ENCODE data around the gene CPAMD8.
"Not testable (repeated sequence)": the region's sequence is repeated elsewhere in the genome, so short reads cannot be mapped to it uniquely, and the experiment has no call there.

The CPAMD8 gene

DNA sequence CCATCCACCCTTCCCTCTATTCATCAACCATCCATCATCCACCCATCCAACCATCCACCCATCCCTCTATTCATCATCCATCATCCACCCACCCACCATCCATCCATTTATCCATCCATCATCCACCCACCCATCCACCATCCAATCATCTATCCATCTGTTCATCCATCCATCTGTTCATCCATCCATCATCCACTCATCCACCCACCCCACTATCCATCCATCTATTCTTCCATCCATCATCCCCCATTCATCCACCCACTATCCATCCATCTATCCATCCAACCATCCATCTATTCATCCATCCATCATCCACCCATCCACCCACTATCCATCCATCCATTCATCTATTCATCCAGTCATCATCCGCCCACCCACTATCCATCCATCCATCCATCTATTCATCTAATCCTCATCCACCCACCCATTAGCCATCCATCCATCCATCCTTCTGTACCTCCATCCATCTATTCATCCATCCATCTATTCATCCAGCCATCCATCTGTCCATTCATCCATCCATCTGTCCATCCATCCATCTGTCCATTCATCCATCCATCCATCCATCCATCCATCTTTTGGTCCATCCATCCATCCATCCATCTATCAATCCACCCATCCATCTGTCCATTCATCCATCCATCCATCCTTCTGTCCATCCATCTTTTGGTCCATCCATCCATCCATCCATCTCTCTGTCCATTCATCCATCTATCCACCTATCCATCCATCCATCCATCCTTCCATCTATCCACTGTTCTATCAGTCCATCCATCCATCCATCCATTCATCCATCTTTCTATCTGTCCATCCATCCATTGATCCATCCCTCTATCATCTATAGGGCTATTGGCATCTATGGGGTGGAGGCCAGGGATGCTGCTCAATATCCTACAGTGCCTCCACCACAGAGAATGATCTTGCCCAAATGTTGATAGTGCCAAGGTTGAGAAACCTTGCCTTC is 47.5 kb downstream of the CPAMD8 start:
- Histone ChIP-seq H3K9me3 (ENCODE audit: control insufficient read depth in 5 of 5, low read length in 5 of 5) (peaks cover 0 to 4% (median 0%) of the 10 kb centered on the region in 5 donors), H3K27me3 (ENCODE audit: control insufficient read depth in 5 of 5, insufficient read depth in 4 of 5, low read length in 5 of 5) (peaks cover 0 to 5% (median 0%) of the 10 kb centered on the region in 5 donors), H3K4me1 (ENCODE audit: control insufficient read depth in 5 of 5, insufficient read depth in 5 of 5, low read length in 5 of 5) (no peaks in the 10 kb centered on the region), H3K36me3 (ENCODE audit: control insufficient read depth in 5 of 5, insufficient read depth in 5 of 5, low read length in 5 of 5) (no peaks in the 10 kb centered on the region), H3K27ac (ENCODE audit: low read depth, low read length) (no peak overlapping the region), H3K9ac (ENCODE audit: low read length in 5 of 5) (no peak overlapping the region), H3K4me3 (ENCODE audit: low read depth in 1 of 5, low read length in 5 of 5) (no peak overlapping the region)

DNA sequence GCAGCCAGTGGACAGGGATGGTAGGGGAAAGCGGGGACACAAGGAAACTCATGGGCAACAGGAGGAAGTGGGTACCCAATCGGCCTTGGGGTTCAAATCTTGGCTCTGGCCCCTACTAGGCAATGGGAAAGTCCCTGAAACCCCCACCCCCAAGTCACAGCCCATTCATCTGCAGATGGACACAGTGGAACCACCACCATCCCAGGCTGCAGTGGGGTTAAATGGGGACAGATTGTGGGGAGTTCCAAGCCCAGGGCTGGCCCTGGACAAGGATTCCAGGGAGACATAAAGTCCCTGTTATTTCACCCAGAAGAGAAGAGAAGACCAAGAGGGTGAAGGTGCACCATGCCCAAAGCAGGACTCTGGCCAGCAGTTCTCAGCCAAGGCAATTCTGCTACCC is 48.5 kb downstream of the CPAMD8 start:
- H3K9ac ChIP-seq (ENCODE audit: low read length in 5 of 5), result no peak overlapping the region
- peaks cover 0 to 4% (median 0%) of the 10 kb centered on the region in 5 donors for H3K9me3 ChIP-seq (ENCODE audit: control insufficient read depth in 5 of 5, low read length in 5 of 5)
- no peaks in the 10 kb centered on the region for H3K36me3 ChIP-seq (ENCODE audit: control insufficient read depth in 5 of 5, insufficient read depth in 5 of 5, low read length in 5 of 5)
- no peak overlapping the region for H3K27ac ChIP-seq (ENCODE audit: low read depth, low read length)
- H3K4me1 ChIP-seq (ENCODE audit: control insufficient read depth in 5 of 5, insufficient read depth in 5 of 5, low read length in 5 of 5), result no peaks in the 10 kb centered on the region
- H3K27me3 ChIP-seq (ENCODE audit: control insufficient read depth in 5 of 5, insufficient read depth in 4 of 5, low read length in 5 of 5), result peaks cover 0 to 5% (median 0%) of the 10 kb centered on the region in 5 donors
- no peak overlapping the region for H3K4me3 ChIP-seq (ENCODE audit: low read depth in 1 of 5, low read length in 5 of 5)

DNA sequence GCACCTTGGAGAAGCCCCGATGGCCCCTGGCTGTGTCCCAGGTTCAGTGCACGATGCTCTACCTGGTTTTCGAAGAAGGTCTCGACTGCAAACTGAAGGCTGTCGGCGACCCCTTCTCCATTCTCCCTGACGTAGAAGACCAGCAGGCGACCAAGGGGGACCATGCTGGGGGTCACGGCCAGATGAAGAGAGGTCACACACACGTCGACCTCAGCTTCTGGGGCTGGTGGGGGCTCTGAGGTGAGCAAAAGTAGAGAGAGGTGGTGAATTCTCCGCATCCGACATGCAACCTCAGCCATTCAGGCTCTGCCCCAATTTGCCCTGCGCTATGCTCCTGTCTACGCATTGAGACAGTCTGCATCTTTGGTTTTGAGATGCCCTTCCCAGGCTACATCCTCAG is 49.3 kb downstream of the CPAMD8 start:
- H3K4me1 ChIP-seq (ENCODE audit: control insufficient read depth in 5 of 5, insufficient read depth in 5 of 5, low read length in 5 of 5), result no peaks in the 10 kb centered on the region
- H3K4me3 ChIP-seq (ENCODE audit: low read depth in 1 of 5, low read length in 5 of 5), result no peak overlapping the region
- H3K27me3 ChIP-seq (ENCODE audit: control insufficient read depth in 5 of 5, insufficient read depth in 4 of 5, low read length in 5 of 5), result peaks cover 0 to 5% (median 0%) of the 10 kb centered on the region in 5 donors
- H3K36me3 ChIP-seq (ENCODE audit: control insufficient read depth in 5 of 5, insufficient read depth in 5 of 5, low read length in 5 of 5), result no peaks in the 10 kb centered on the region
- no peak overlapping the region for H3K9ac ChIP-seq (ENCODE audit: low read length in 5 of 5)
- H3K9me3 ChIP-seq (ENCODE audit: control insufficient read depth in 5 of 5, low read length in 5 of 5), result peaks cover 0 to 4% (median 0%) of the 10 kb centered on the region in 5 donors
- H3K27ac ChIP-seq (ENCODE audit: low read depth, low read length), result no peak overlapping the region

DNA sequence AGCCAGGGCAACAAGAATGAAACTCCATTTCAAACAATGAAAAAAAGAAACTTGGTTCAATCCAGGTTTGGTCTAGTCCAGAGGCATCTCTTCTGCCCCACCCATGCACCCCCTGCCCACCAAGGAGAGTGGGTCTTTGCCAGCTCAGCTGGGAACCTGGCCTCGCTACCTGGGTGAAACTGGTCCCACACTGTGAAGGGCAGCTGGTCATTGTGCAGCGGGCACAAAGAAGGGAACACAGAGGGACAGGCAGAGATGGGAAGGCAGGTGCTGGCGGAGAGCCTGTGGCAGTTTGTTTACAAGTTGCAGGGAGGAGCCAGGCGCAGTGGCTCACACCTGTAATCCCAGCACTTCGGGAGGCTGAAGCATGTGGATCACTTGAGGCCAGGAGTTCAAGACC is 50.2 kb downstream of the CPAMD8 start:
- Histone ChIP-seq H3K36me3 (ENCODE audit: control insufficient read depth in 5 of 5, insufficient read depth in 5 of 5, low read length in 5 of 5) (no peaks in the 10 kb centered on the region), H3K27me3 (ENCODE audit: control insufficient read depth in 5 of 5, insufficient read depth in 4 of 5, low read length in 5 of 5) (peaks cover 0 to 5% (median 0%) of the 10 kb centered on the region in 5 donors), H3K27ac (ENCODE audit: low read depth, low read length) (no peak overlapping the region), H3K4me1 (ENCODE audit: control insufficient read depth in 5 of 5, insufficient read depth in 5 of 5, low read length in 5 of 5) (no peaks in the 10 kb centered on the region), H3K9me3 (ENCODE audit: control insufficient read depth in 5 of 5, low read length in 5 of 5) (peaks cover 0 to 4% (median 0%) of the 10 kb centered on the region in 5 donors), H3K4me3 (ENCODE audit: low read depth in 1 of 5, low read length in 5 of 5) (no peak overlapping the region), H3K9ac (ENCODE audit: low read length in 5 of 5) (no peak overlapping the region)

DNA sequence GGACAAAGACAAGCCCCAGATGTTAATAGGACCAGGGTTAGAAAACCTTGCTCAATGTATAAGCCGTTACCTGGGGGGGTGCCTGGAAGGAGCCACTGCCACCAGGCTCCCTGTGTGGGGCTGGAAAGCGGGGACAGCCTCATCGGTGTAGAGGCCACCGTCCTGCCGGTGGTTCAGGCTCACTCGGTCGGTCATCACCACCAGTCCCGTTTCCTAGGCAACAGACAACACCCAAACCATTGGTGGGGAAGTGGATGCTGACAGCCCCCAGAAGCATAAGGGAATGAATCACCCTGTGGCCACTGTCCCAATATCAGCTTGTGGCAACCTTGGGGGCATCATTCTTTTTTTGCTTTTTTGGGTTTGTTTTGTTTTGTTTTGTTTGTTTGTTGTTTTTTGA is 55.8 kb downstream of the CPAMD8 start:
- peaks cover 0 to 5% (median 0%) of the 10 kb centered on the region in 5 donors for H3K4me1 ChIP-seq (ENCODE audit: control insufficient read depth in 5 of 5, insufficient read depth in 5 of 5, low read length in 5 of 5)
- no peak overlapping the region for H3K9ac ChIP-seq (ENCODE audit: low read length in 5 of 5)
- no peak overlapping the region for H3K4me3 ChIP-seq (ENCODE audit: low read depth in 1 of 5, low read length in 5 of 5)
- no peak overlapping the region for H3K27ac ChIP-seq (ENCODE audit: low read depth, low read length)
- H3K27me3 ChIP-seq (ENCODE audit: control insufficient read depth in 5 of 5, insufficient read depth in 4 of 5, low read length in 5 of 5), result no peaks in the 10 kb centered on the region
- no peaks in the 10 kb centered on the region for H3K36me3 ChIP-seq (ENCODE audit: control insufficient read depth in 5 of 5, insufficient read depth in 5 of 5, low read length in 5 of 5)
- H3K9me3 ChIP-seq (ENCODE audit: control insufficient read depth in 5 of 5, low read length in 5 of 5), result peaks cover 6 to 13% (median 11%) of the 10 kb centered on the region in 5 donors

DNA sequence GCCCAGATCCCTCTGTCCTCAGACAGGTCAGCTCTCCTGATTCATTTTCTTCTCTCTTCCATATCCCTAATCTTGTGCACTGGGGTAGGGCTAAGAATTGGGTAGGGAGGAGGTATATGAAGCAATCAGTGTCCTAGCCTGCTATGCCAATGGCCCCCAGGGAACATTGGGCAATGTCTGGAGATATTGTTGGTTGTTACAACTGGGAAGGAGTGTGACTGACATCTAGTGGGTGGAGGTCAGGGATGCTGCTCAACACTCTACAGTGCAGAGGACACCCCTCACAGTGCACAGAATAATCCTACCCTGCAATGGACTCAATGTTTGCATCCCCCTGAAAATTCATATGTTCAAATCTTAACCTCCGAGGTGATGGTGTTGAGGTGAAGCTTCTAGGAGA is 57.5 kb downstream of the CPAMD8 start:
- H3K36me3 ChIP-seq (ENCODE audit: control insufficient read depth in 5 of 5, insufficient read depth in 5 of 5, low read length in 5 of 5), result no peaks in the 10 kb centered on the region
- peaks cover 6 to 13% (median 11%) of the 10 kb centered on the region in 5 donors for H3K9me3 ChIP-seq (ENCODE audit: control insufficient read depth in 5 of 5, low read length in 5 of 5)
- no peak overlapping the region for H3K4me3 ChIP-seq (ENCODE audit: low read depth in 1 of 5, low read length in 5 of 5)
- H3K9ac ChIP-seq (ENCODE audit: low read length in 5 of 5), result no peak overlapping the region
- no peaks in the 10 kb centered on the region for H3K27me3 ChIP-seq (ENCODE audit: control insufficient read depth in 5 of 5, insufficient read depth in 4 of 5, low read length in 5 of 5)
- peaks cover 0 to 5% (median 0%) of the 10 kb centered on the region in 5 donors for H3K4me1 ChIP-seq (ENCODE audit: control insufficient read depth in 5 of 5, insufficient read depth in 5 of 5, low read length in 5 of 5)
- no peak overlapping the region for H3K27ac ChIP-seq (ENCODE audit: low read depth, low read length)

DNA sequence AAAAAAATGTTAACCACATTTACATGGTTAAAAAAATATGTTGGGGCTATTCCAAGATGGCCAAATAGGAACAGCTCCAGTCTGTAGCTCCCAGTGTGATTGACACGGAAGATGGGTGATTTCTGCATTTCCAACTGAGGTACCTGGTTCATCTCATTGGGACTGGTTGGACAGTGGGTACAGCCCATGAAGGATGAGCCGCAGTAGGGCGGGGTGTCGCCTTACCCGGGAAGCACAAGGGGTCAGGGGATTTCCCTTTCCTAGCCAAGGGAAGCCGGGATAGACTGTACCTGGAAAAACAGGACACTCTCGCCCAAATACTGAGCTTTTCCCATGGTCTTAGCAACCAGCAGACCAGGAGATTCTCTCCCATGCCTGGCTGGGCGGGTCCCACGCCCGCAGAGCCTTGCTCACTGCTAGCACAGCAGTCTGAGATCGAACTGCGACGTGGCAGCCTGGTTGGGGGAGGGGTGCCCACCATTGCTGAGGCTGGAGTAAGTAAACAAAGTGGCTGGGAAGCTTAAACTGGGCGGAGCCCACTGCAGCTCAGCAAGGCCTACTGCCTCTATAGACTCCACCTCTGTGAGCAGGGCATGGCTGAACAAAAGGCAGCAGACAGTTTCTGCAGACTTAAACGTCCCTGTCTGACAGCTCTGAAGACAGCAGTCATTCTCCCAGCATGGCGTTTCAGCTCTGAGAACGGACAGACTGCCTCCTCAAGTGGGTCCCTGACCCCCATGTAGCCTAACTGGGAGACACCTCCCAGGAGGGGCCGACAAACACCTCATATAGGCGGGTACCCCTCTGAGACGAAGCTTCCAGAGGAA is 65.4 kb downstream of the CPAMD8 start:
- H3K9ac ChIP-seq (ENCODE audit: low read length in 5 of 5); H3K4me3 ChIP-seq (ENCODE audit: low read depth in 1 of 5, low read length in 5 of 5); H3K27ac ChIP-seq (ENCODE audit: low read depth, low read length); H3K9me3 ChIP-seq (ENCODE audit: control insufficient read depth in 5 of 5, low read length in 5 of 5); H3K36me3 ChIP-seq (ENCODE audit: control insufficient read depth in 5 of 5, insufficient read depth in 5 of 5, low read length in 5 of 5); H3K27me3 ChIP-seq (ENCODE audit: control insufficient read depth in 5 of 5, insufficient read depth in 4 of 5, low read length in 5 of 5): not testable (repeated sequence)
- H3K4me1 ChIP-seq (ENCODE audit: control insufficient read depth in 5 of 5, insufficient read depth in 5 of 5, low read length in 5 of 5), result peaks cover 0 to 12% (median 10%) of the 10 kb centered on the region in 5 donors

DNA sequence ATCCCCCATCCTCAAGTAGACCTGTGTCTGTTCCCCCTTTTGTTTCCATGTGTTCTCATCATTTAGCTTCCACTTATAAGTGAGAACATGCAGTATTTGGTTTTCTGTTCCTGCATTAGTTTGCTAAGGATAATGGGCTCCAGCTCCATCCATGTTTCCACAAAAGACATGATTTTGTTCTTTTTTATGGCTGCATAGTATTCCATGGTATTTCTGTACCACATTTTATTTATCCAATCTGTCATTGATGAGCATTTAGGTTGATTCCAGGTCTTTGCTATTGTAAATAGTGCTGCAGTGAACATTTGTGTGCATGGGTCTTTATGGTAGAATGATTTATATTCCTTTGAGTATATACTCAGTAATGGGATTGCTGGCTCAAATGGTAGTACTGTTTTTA is 68.3 kb downstream of the CPAMD8 start:
- not testable (repeated sequence) for H3K36me3 ChIP-seq (ENCODE audit: control insufficient read depth in 5 of 5, insufficient read depth in 5 of 5, low read length in 5 of 5)

DNA sequence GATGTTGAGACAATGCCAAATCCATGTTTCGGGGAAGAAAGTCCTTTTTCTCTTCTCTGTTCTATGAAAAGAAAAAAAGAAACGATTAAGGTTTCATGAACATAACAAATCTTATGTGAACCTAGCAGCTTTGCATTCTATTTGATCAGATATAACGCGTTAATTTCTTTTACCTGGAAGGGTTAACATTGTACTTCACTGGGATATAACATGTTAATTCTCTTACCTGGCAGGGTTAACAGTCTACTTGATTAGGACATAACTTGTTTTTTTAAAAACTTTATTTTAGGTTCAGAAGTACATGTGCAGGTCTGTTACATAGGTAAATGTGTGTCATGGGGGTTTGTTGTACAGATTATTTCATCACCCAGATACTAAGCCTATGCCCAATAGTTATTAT is 68.8 kb downstream of the CPAMD8 start:
- H3K4me3 ChIP-seq (ENCODE audit: low read depth in 1 of 5, low read length in 5 of 5), result no peak overlapping the region
- H3K4me1 ChIP-seq (ENCODE audit: control insufficient read depth in 5 of 5, insufficient read depth in 5 of 5, low read length in 5 of 5), result peaks cover 0 to 12% (median 10%) of the 10 kb centered on the region in 5 donors
- H3K36me3 ChIP-seq (ENCODE audit: control insufficient read depth in 5 of 5, insufficient read depth in 5 of 5, low read length in 5 of 5), result no peaks in the 10 kb centered on the region

More for the DNA sequence above, 68.3 kb downstream of the CPAMD8 start:
- not testable (repeated sequence) for H3K27ac ChIP-seq (ENCODE audit: low read depth, low read length); H3K9me3 ChIP-seq (ENCODE audit: control insufficient read depth in 5 of 5, low read length in 5 of 5); H3K9ac ChIP-seq (ENCODE audit: low read length in 5 of 5); H3K27me3 ChIP-seq (ENCODE audit: control insufficient read depth in 5 of 5, insufficient read depth in 4 of 5, low read length in 5 of 5); H3K4me3 ChIP-seq (ENCODE audit: low read depth in 1 of 5, low read length in 5 of 5)
- H3K4me1 ChIP-seq (ENCODE audit: control insufficient read depth in 5 of 5, insufficient read depth in 5 of 5, low read length in 5 of 5), result peaks cover 0 to 12% (median 10%) of the 10 kb centered on the region in 5 donors

More for the DNA sequence above, 68.8 kb downstream of the CPAMD8 start:
- Histone ChIP-seq H3K9me3 (ENCODE audit: control insufficient read depth in 5 of 5, low read length in 5 of 5) (no peaks in the 10 kb centered on the region), H3K9ac (ENCODE audit: low read length in 5 of 5) (no peak overlapping the region), H3K27ac (ENCODE audit: low read depth, low read length) (no peak overlapping the region), H3K27me3 (ENCODE audit: control insufficient read depth in 5 of 5, insufficient read depth in 4 of 5, low read length in 5 of 5) (no peaks in the 10 kb centered on the region)

Measured in subcutaneous abdominal adipose tissue (tissue), 5 donors.